CD4-positive, alpha-beta T cell (primary cell): ENCODE results near the gene TMEM132C. TPM values are rescaled to one million over a fixed set of nuclear protein-coding genes. Genes with fewer than 3 reads are reported as not detected.

ENCODE experiments used
- ATAC-seq: fragments of 200-7000 bp; cut with Tn5 transposase; one replicate; pipeline ENCODE4 v1.10.0; 2022; ENCODE audit warnings: mild to moderate bottlenecking; ENCODE audit not compliant: poor library complexity
- CTCF ChIA-PET: fragments of 350-600 bp; sonication (Branson Sonifier 250); formaldehyde crosslinking; loops from one replicate; lab custom pipeline; 2021; ENCODE audit warnings: antibody characterized with exemption, inconsistent platforms; lab: Charles Lee
- POLR2A ChIA-PET: fragments of 350-600 bp; sonication (Branson Sonifier 250); formaldehyde crosslinking; loops from one replicate; lab custom pipeline; 2021; ENCODE audit warnings: antibody characterized with exemption, inconsistent platforms; lab: Charles Lee
- DNase-seq, 14 experiments: peaks; one replicate each; pipeline ENCODE4 v3.0.0-alpha.2; 2013 to 2020; ENCODE audit warnings: mixed read lengths in 2 of 14
- H3K27ac ChIP-seq, 2 donors: one replicate each; pipeline versions ENCODE4 v1.5.1 to v1.7.0; 2013; ENCODE audit warnings: low read length in 2 of 2, low read depth in 1 of 2, mild to moderate bottlenecking in 1 of 2
- H3K27me3 ChIP-seq, 2 experiments: 1 replicate in 1 of 2; 2 replicates in 1 of 2; pipeline versions ENCODE4 v1.6.1 to v1.7.0; 2013; ENCODE audit warnings: low read length in 2 of 2, control low read depth in 1 of 2, mild to moderate bottlenecking in 1 of 2, moderate library complexity in 1 of 2; ENCODE audit not compliant: insufficient read depth in 2 of 2, control insufficient read depth in 1 of 2
- H3K36me3 ChIP-seq: one replicate; pipeline ENCODE4 v1.6.1; 2013; ENCODE audit warnings: low read length, control low read depth; ENCODE audit not compliant: insufficient read depth
- H3K4me1 ChIP-seq: one replicate; pipeline ENCODE4 v1.6.1; 2013; ENCODE audit warnings: low read length, control low read depth; ENCODE audit not compliant: insufficient read depth
- H3K4me3 ChIP-seq: one replicate; pipeline ENCODE4 v1.5.1; 2013; ENCODE audit warnings: mild to moderate bottlenecking, low read length, moderate library complexity
- H3K9me3 ChIP-seq, 2 experiments: 1 replicate in 1 of 2; 2 replicates in 1 of 2; pipeline versions ENCODE4 v1.6.1 to v1.7.0; 2013; ENCODE audit warnings: low read length in 2 of 2, mild to moderate bottlenecking in 2 of 2, control low read depth in 1 of 2, moderate library complexity in 1 of 2; ENCODE audit not compliant: control insufficient read depth in 1 of 2, insufficient read depth in 1 of 2
- H3K27ac Mint-ChIP-seq: one replicate; pipeline ENCODE4 v1.8.0; 2020; ENCODE audit warnings: mixed read lengths
- H3K27me3 Mint-ChIP-seq: one replicate; pipeline ENCODE4 v1.8.0; 2021; ENCODE audit warnings: mixed read lengths
- H3K36me3 Mint-ChIP-seq: one replicate; pipeline ENCODE4 v1.8.0; 2021; ENCODE audit warnings: low read depth, mixed read lengths
- H3K4me1 Mint-ChIP-seq: one replicate; pipeline ENCODE4 v1.8.0; 2021; ENCODE audit warnings: low read depth, mixed read lengths
- H3K4me3 Mint-ChIP-seq: one replicate; pipeline ENCODE4 v1.8.0; 2020; ENCODE audit warnings: mild to moderate bottlenecking, mixed read lengths
- H3K9me3 Mint-ChIP-seq: one replicate; pipeline ENCODE4 v1.8.0; 2020; ENCODE audit warnings: mixed read lengths
- CTCF ChIP-seq: fragments of 200-600 bp; IDR thresholded peaks from one replicate; pipeline ENCODE4 v1.8.0; 2022; ENCODE audit warnings: antibody characterized with exemption, mild to moderate bottlenecking
- intact Hi-C, 2 experiments: fragments of 100-400 bp; cut with DNase I in 1 of 2; cut with micrococcal nuclease in 1 of 2; formaldehyde crosslinking; loops; one replicate each; pipeline versions ENCODE4 v1.15.1 to v1.9.0; 2023 to 2025; cut with DNase I, micrococcal nuclease
- total RNA-seq, 174 experiments: library from RNA in 2 of 174; stranded (reverse) in 2 of 174; gene quantifications; one replicate each; pipeline ENCODE4 v1.2.3 and lab custom pipeline; 2021 to 2026

TMEM132C gene
- total RNA-seq, 2 experiments from 2014 or later = not detected

GRCh38 chr12:128402486-128403243, 135.7 kb downstream of the TMEM132C start:
- CTCF ChIA-PET = no interaction called here

GRCh38 chr12:128408669-128409068, 141.7 kb downstream of the TMEM132C start:
- Histone ChIP-seq H3K27me3 (no peaks in the 10 kb centered on the region), H3K4me1 (no peaks in the 10 kb centered on the region), H3K36me3 (no peaks in the 10 kb centered on the region), H3K9me3 (peaks cover 0 to 9% of the 10 kb centered on the region in 2 experiments), H3K4me3 (no peak overlapping the region), H3K27ac (no peak overlapping the region)
- no peak overlapping the region for H3K4me3 Mint-ChIP-seq
- DNase-seq (no peak), ATAC-seq (no peak)
- ChIA-PET POLR2A (no interaction called here), CTCF (no interaction called here)
- peaks cover 20% of the 10 kb centered on the region for H3K9me3 Mint-ChIP-seq
- intact Hi-C loops = no loop called here
- H3K27ac Mint-ChIP-seq = no peak overlapping the region
- H3K36me3 Mint-ChIP-seq = no peaks in the 10 kb centered on the region
- TF ChIP-seq CTCF = no peak
- H3K4me1 Mint-ChIP-seq = no peaks in the 10 kb centered on the region
- no peaks in the 10 kb centered on the region for H3K27me3 Mint-ChIP-seq

More at GRCh38 chr12:128402486-128403243, 135.7 kb downstream of the TMEM132C start:
- Mint-ChIP-seq H3K4me3 (no peak overlapping the region), H3K4me1 (no peaks in the 10 kb centered on the region), H3K27ac (no peak overlapping the region), H3K9me3 (peaks cover 10% of the 10 kb centered on the region), H3K27me3 (no peaks in the 10 kb centered on the region), H3K36me3 (no peaks in the 10 kb centered on the region)
- no peak for TF ChIP-seq CTCF
- POLR2A ChIA-PET = no interaction called here
- intact Hi-C loops = no loop called here
- peaks cover 0 to 14% of the 10 kb centered on the region in 2 experiments for H3K9me3 ChIP-seq
- H3K27me3 ChIP-seq = no peaks in the 10 kb centered on the region
- no peaks in the 10 kb centered on the region for H3K4me1 ChIP-seq
- H3K4me3 ChIP-seq = no peak overlapping the region
- H3K27ac ChIP-seq = no peak overlapping the region
- DNase-seq = no peak
- no peak for ATAC-seq
- no peaks in the 10 kb centered on the region for H3K36me3 ChIP-seq

GRCh38 chr12:128415036-128415560, 148.1 kb downstream of the TMEM132C start:
- intact Hi-C loops = no loop called here
- Mint-ChIP-seq H3K36me3 (no peaks in the 10 kb centered on the region), H3K27me3 (no peaks in the 10 kb centered on the region), H3K4me1 (no peaks in the 10 kb centered on the region), H3K4me3 (no peak overlapping the region), H3K9me3 (peaks cover 10% of the 10 kb centered on the region), H3K27ac (no peak overlapping the region)
- H3K27me3 ChIP-seq = no peaks in the 10 kb centered on the region
- no peak for DNase-seq
- H3K27ac ChIP-seq = no peak overlapping the region
- no peaks in the 10 kb centered on the region for H3K4me1 ChIP-seq
- ATAC-seq = no peak
- no peak overlapping the region for H3K4me3 ChIP-seq
- no peak for TF ChIP-seq CTCF
- ChIA-PET POLR2A (no interaction called here), CTCF (no interaction called here)
- H3K9me3 ChIP-seq = peaks cover 0 to 9% of the 10 kb centered on the region in 2 experiments
- H3K36me3 ChIP-seq = no peaks in the 10 kb centered on the region
